MM.1S (cell line): ENCODE measurements around the gene TUT7.

Source experiments
- EZH2 ChIP-seq: fragments of 300-600 bp; sonication (generic); optimal IDR thresholded peaks from 2 replicates; pipeline ENCODE3; 2017; ENCODE audit warnings: low read depth, mild to moderate bottlenecking, antibody characterized with exemption, low read length, mixed read lengths
- TF ChIP-seq, protein P1 (sequence below): fragments of 300-600 bp; sonication (generic); IDR thresholded peaks from 2 replicates; pipeline ENCODE4 v1.5.1; 2016; ENCODE audit warnings: antibody characterized with exemption, low read length, mixed read lengths

DNA sequence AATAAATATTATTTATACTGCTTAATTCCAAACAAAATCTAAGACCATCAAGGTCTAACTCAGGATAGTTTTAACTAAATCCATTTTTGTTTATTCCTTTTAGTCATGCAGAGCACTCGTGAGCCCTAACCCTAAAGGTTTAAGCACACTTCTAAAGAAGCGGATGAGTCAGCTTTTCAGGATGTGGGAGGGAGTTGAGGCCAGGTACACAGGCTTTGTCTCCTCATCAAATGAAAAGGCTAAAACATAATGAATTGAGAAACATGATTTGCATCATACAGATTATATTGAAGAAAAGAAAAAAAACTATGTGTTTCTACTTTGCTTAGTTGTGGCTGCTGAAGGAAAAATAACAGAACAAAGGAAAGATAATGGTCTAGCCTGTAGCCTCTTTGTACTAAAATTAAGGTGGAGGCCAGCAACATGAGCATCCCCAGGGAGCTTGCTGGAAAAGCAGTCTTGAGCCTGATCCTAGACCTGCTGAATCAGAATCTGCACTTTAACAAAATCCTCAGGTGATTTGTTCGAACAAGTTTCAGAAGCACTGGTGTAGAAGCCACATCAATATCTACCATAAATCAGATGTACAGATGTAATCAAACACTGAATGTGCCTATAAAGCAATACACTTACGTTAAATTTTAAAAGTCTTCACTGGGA, 50.8 kb downstream of the TUT7 start:
- TF ChIP-seq, protein P1, sequence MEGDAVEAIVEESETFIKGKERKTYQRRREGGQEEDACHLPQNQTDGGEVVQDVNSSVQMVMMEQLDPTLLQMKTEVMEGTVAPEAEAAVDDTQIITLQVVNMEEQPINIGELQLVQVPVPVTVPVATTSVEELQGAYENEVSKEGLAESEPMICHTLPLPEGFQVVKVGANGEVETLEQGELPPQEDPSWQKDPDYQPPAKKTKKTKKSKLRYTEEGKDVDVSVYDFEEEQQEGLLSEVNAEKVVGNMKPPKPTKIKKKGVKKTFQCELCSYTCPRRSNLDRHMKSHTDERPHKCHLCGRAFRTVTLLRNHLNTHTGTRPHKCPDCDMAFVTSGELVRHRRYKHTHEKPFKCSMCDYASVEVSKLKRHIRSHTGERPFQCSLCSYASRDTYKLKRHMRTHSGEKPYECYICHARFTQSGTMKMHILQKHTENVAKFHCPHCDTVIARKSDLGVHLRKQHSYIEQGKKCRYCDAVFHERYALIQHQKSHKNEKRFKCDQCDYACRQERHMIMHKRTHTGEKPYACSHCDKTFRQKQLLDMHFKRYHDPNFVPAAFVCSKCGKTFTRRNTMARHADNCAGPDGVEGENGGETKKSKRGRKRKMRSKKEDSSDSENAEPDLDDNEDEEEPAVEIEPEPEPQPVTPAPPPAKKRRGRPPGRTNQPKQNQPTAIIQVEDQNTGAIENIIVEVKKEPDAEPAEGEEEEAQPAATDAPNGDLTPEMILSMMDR: no peak
- TF ChIP-seq EZH2: no peak
